ENCODE measurements around the gene PRDM16.

- no peak for TF ChIP-seq POLR2A (IDR thresholded peaks at IDR 0.05)
- TF ChIP-seq CTCF (IDR thresholded peaks at IDR 0.05) = no peak
These were observed 410.7 kb downstream of the PRDM16 start for GRCh38 chr1:3479511-3480368.

Measured in testis (tissue), 2 donors.